Breast epithelium (tissue), 3 donors: Measurements from ENCODE around the gene SAMD11.

Experiments used
- POLR2AphosphoS5 ChIP-seq, 3 donors: sonication (generic); formaldehyde crosslinking; IDR thresholded peaks; one replicate each; pipeline ENCODE4 v1.6.1; 2017; ENCODE audit warnings: antibody characterized with exemption in 3 of 3
- TF ChIP-seq, protein P1 (sequence below), 3 donors: fragments of 450-650 bp; IDR thresholded peaks; one replicate each; pipeline ENCODE4 v1.5.1; 2016 to 2017; ENCODE audit warnings: antibody characterized with exemption in 3 of 3, mild to moderate bottlenecking in 3 of 3, moderate library complexity in 3 of 3

DNA sequence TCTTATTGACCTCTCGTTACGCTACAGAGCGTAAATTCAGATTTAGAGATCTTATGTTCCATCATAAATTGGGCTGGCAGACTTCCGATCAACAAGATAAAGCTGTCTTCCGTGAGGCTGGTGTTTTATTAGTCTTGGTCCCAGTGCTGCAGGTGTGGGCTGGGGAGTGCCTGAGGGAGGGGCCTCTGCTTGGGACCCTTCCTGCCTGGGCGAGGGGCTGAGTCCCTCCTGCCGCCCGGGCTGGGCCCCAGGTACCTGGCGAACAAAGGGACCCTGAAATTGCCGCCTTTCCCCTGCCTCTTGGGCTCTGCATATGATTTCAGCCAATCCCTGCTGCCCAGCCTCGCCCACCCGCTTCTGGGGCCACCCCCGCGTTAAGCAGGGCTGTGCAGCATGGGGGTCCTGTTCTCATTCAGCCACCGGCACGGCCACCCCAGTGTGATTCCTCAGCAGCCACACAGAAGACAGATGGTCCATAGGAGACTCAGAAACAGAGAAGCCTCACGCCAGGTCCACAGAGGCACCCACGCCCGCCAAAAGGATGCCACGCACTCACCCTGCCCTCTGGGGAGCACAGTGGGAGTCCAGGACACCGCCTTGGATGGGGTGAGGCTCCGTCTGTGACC lies 6.1 kb upstream of the SAMD11 start:
- TF ChIP-seq, protein P1, sequence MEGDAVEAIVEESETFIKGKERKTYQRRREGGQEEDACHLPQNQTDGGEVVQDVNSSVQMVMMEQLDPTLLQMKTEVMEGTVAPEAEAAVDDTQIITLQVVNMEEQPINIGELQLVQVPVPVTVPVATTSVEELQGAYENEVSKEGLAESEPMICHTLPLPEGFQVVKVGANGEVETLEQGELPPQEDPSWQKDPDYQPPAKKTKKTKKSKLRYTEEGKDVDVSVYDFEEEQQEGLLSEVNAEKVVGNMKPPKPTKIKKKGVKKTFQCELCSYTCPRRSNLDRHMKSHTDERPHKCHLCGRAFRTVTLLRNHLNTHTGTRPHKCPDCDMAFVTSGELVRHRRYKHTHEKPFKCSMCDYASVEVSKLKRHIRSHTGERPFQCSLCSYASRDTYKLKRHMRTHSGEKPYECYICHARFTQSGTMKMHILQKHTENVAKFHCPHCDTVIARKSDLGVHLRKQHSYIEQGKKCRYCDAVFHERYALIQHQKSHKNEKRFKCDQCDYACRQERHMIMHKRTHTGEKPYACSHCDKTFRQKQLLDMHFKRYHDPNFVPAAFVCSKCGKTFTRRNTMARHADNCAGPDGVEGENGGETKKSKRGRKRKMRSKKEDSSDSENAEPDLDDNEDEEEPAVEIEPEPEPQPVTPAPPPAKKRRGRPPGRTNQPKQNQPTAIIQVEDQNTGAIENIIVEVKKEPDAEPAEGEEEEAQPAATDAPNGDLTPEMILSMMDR (IDR thresholded peaks at IDR 0.05), result no peak
- no peak for TF ChIP-seq POLR2AphosphoS5 (IDR thresholded peaks at IDR 0.05)
